Uterus (tissue), 4 donors: Measurements from ENCODE around the gene SMIM1. TPM values are rescaled to one million over a fixed set of nuclear protein-coding genes. Genes with fewer than 3 reads are reported as not detected.

Experiments used
- DNase-seq, 2 donors: peaks; one replicate each; pipeline ENCODE4 v3.0.0-alpha.2; 2019 to 2020
- H3K27ac ChIP-seq, 2 donors: fragments of 200-600 bp; sonication (generic); 1 replicate in 1 of 2; 2 replicates in 1 of 2; pipeline ENCODE4 v1.5.1; 2016 to 2018
- H3K27me3 ChIP-seq, 2 donors: fragments of 200-600 bp; sonication (generic); one replicate each; pipeline ENCODE4 v1.5.1; 2018 to 2019; ENCODE audit warnings: control low read depth in 1 of 2
- H3K36me3 ChIP-seq, 2 donors: fragments of 200-600 bp; sonication (generic); one replicate each; pipeline ENCODE4 v1.5.1; 2019; ENCODE audit warnings: control low read depth in 1 of 2
- H3K4me1 ChIP-seq, 2 donors: fragments of 200-600 bp; sonication (generic); one replicate each; pipeline ENCODE4 v1.5.1; 2018 to 2019; ENCODE audit warnings: control low read depth in 1 of 2
- H3K4me3 ChIP-seq, 2 donors: fragments of 200-600 bp; sonication (generic); 1 replicate in 1 of 2; 2 replicates in 1 of 2; pipeline ENCODE4 v1.5.1; 2018 to 2019; ENCODE audit warnings: mild to moderate bottlenecking in 1 of 2
- H3K9me3 ChIP-seq, 2 donors: fragments of 200-600 bp; sonication (generic); one replicate each; pipeline ENCODE4 v1.5.1; 2019; ENCODE audit warnings: control low read depth in 1 of 2
- POLR2A ChIP-seq, 2 donors: fragments of 450-650 bp; IDR thresholded peaks; one replicate each; pipeline ENCODE4 v1.6.1; 2016; ENCODE audit warnings: antibody characterized with exemption in 2 of 2, mild to moderate bottlenecking in 1 of 2, moderate library complexity in 1 of 2
- intact Hi-C: fragments of 100-400 bp; cut with DNase I; formaldehyde crosslinking; loops from one replicate; pipeline ENCODE4 v1.15.1; 2023; ENCODE audit warnings: low total_unique reads
- total RNA-seq, 4 donors: library from RNA; depleted of rRNA in 3 of 4; stranded (reverse); fragments of >200 nt in 3 of 4; gene quantifications; one replicate each; pipeline versions ENCODE4 v1.1.0 to v1.2.4, GENCODE V29; 2014 to 2023
- TF ChIP-seq, protein P1 (sequence below), 4 experiments: fragments of 200-600 bp in 2 of 4; fragments of 450-650 bp in 2 of 4; sonication (generic) in 2 of 4; IDR thresholded peaks; one replicate each; pipeline ENCODE4 v1.5.1; 2016 to 2019; ENCODE audit warnings: antibody characterized with exemption in 4 of 4, mild to moderate bottlenecking in 2 of 4, moderate library complexity in 1 of 4
- donor health status: DM: yes; HTN: yes; CAD: no.

Gene SMIM1
- total RNA-seq, 4 donors from 2014 or later, result 4.4 to 15.4 TPM; not detected in 2

- intact Hi-C loops, result no loop called here
- peaks cover 0 to 4% of the 10 kb centered on the region in 2 donors for H3K4me1 ChIP-seq
- no peak overlapping the region for H3K27ac ChIP-seq
- no peaks in the 10 kb centered on the region for H3K9me3 ChIP-seq
- H3K4me3 ChIP-seq, result no peak overlapping the region
- DNase-seq, result no peak
- TF ChIP-seq POLR2A (IDR thresholded peaks at IDR 0.05), result no peak
- TF ChIP-seq, protein P1, sequence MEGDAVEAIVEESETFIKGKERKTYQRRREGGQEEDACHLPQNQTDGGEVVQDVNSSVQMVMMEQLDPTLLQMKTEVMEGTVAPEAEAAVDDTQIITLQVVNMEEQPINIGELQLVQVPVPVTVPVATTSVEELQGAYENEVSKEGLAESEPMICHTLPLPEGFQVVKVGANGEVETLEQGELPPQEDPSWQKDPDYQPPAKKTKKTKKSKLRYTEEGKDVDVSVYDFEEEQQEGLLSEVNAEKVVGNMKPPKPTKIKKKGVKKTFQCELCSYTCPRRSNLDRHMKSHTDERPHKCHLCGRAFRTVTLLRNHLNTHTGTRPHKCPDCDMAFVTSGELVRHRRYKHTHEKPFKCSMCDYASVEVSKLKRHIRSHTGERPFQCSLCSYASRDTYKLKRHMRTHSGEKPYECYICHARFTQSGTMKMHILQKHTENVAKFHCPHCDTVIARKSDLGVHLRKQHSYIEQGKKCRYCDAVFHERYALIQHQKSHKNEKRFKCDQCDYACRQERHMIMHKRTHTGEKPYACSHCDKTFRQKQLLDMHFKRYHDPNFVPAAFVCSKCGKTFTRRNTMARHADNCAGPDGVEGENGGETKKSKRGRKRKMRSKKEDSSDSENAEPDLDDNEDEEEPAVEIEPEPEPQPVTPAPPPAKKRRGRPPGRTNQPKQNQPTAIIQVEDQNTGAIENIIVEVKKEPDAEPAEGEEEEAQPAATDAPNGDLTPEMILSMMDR (IDR thresholded peaks at IDR 0.05), result no peak
- no peaks in the 10 kb centered on the region for H3K27me3 ChIP-seq
- H3K36me3 ChIP-seq, result no peaks in the 10 kb centered on the region
These were observed 5.1 kb upstream of the SMIM1 start for GRCh38 chr1:3767328-3767925.

DNA sequence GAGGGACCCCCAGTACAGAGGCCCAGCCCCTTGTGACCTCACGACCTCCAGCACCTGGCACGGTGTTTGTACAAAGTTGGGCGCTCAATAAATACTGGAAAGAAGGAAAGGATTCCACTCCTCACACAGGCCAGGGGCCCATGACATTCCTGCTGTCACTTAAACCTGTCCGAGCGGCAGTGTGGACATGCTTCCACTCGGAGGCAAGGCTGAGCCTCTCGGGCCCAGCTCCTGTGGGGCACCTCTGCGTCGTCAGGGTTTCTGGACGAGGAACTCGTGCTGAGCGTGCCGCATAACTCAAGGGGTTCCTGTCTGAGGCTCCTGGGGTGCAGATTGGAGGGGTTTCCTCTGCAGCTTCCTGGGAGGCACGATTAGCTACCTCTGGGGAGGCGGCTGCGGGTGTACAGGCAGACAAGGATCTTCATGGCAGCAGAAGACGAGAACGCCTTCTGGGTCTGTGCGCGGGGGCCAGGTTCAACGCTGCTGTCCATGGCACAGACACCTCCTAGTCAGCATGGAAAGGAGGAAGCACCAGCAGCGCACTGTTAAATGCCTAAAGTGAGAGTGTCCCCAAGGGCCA is 3.6 kb upstream of the SMIM1 start:
- no peak for DNase-seq
- Histone ChIP-seq H3K27me3 (no peaks in the 10 kb centered on the region), H3K4me3 (no peak overlapping the region), H3K36me3 (no peaks in the 10 kb centered on the region), H3K4me1 (peaks cover 0 to 4% of the 10 kb centered on the region in 2 donors), H3K27ac (no peak overlapping the region), H3K9me3 (no peaks in the 10 kb centered on the region)
- intact Hi-C loops, result no loop called here
- TF ChIP-seq POLR2A (IDR thresholded peaks at IDR 0.05), result no peak
- TF ChIP-seq, protein P1 (IDR thresholded peaks at IDR 0.05), result no peak

DNA sequence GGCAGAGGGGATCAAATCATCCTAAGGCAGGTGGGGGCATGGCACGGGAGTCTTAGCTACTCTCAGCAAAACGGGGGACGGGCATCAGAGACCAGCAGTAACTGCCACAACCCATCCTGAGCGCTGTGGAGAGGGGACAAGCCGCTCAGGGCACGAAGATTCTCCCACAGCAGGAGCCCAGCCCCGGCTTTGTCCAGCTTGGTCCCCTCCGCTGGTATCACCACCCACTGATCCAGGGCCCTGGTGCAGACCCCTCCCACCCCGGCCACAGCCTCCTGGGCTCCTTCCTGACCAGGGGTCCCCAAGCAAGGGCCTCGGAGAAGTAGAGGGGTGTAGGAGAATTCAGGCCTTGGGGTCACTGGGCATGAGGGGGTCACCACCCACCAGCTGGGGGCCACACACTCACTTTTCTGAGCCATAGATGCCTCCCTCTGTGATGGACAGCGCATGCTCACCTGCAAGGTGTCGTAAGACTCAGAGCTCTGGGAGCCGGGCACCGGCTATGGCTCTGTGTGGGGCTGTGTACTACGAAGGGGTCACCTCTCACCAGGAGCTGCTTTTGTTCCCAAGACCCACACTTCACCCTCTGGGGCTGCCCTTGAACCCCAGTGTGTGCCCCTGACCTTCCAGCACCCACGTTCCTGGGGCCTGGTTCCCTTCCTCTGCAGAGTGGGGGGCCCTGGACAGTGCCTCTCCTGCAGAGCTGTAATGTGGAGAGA is 2.3 kb upstream of the SMIM1 start:
- Histone ChIP-seq H3K4me1 (peaks cover 0 to 10% of the 10 kb centered on the region in 2 donors), H3K27ac (no peak overlapping the region), H3K36me3 (no peaks in the 10 kb centered on the region), H3K27me3 (no peaks in the 10 kb centered on the region), H3K4me3 (no peak overlapping the region), H3K9me3 (no peaks in the 10 kb centered on the region)
- no peak for DNase-seq
- TF ChIP-seq, protein P1 (IDR thresholded peaks at IDR 0.05), result no peak
- intact Hi-C loops, result no loop called here

DNA sequence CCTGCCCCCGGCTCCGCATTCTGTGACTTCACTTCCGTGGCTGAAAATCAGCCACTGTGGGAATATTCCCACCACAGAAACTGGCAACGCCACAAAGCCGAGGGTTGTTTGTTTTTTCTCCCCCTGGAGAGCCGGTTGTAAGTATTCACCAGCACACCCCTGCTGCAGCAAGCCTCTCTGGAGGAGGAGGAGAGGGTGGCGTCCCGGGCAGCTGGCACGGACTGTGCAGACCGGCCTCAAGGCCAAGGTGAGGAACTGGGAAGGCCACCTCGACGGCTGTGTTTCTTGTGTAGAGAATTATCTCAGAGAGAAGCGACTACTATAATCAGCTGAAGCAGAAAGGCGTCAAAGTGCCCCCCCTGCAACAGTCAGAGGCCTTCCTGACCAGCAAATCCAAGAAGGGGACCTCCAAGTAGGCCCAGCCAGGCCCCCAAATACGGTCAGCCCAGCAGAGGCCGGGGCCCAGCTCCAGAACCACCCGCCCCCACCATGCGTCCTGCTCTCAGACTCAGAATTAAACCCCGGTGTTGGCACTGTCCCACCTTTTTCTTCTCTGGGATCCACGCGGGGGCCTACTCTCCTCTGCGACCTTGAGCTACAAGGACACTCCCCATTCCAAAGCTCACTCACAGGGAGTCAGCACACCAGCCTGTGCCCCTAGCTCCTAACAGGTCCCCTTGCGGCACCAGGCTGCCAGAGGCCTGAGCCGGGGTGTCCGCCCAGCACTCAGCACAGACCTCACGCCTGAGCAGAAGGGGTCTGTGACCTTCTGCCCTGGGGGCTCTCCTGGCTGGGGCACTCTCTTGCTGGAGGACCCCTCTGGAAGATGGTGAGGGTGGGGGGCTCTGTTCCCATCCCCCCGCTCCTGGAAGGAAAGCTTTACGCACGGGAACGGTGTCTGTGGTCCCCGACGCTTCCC is 1.2 kb upstream of the SMIM1 start:
- DNase-seq, result no peak
- peaks cover 0 to 10% of the 10 kb centered on the region in 2 donors for H3K4me1 ChIP-seq
- H3K9me3 ChIP-seq, result no peaks in the 10 kb centered on the region
- H3K27ac ChIP-seq, result peak overlapping the region in 1 of 2 donors; percentile 69
- H3K27me3 ChIP-seq, result no peaks in the 10 kb centered on the region
- TF ChIP-seq, protein P1 (IDR thresholded peaks at IDR 0.05), result no peak
- TF ChIP-seq POLR2A (IDR thresholded peaks at IDR 0.05), result no peak
- peak overlapping the region; percentile 48 to 55 for H3K4me3 ChIP-seq
- no peaks in the 10 kb centered on the region for H3K36me3 ChIP-seq
- intact Hi-C loops, result no loop called here
